ENCODE data around the gene ST6GALNAC2.

GRCh38 chr17:76565728-76566612, 19.7 kb downstream of the ST6GALNAC2 start:
- TF ChIP-seq, protein P1, sequence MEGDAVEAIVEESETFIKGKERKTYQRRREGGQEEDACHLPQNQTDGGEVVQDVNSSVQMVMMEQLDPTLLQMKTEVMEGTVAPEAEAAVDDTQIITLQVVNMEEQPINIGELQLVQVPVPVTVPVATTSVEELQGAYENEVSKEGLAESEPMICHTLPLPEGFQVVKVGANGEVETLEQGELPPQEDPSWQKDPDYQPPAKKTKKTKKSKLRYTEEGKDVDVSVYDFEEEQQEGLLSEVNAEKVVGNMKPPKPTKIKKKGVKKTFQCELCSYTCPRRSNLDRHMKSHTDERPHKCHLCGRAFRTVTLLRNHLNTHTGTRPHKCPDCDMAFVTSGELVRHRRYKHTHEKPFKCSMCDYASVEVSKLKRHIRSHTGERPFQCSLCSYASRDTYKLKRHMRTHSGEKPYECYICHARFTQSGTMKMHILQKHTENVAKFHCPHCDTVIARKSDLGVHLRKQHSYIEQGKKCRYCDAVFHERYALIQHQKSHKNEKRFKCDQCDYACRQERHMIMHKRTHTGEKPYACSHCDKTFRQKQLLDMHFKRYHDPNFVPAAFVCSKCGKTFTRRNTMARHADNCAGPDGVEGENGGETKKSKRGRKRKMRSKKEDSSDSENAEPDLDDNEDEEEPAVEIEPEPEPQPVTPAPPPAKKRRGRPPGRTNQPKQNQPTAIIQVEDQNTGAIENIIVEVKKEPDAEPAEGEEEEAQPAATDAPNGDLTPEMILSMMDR (IDR thresholded peaks at IDR 0.05), result no peak
- no peak for TF ChIP-seq POLR2A (IDR thresholded peaks at IDR 0.05)
- no peak for TF ChIP-seq POLR2AphosphoS5 (IDR thresholded peaks at IDR 0.05; ENCODE audit: insufficient read depth in 1 of 2, low read depth in 1 of 2)
